Thoracic aorta (tissue), 2 donors: ENCODE results near the gene CDH2. TPM values are rescaled to one million over a fixed set of nuclear protein-coding genes. Genes with fewer than 3 reads are reported as not detected.

Experiments
- ATAC-seq: fragments of 150-250 bp; one replicate; pipeline ENCODE4 v1.8.0; 2017; ENCODE audit warnings: low read depth; ENCODE audit not compliant: insufficient number of reproducible peaks, low FRiP score
- DNase-seq: peaks from one replicate; pipeline ENCODE4 v3.0.0-alpha.2; 2020; ENCODE audit warnings: low spot score
- H3K27ac ChIP-seq, 2 donors: fragments of 200-600 bp; sonication (generic); 1 replicate in 1 of 2; 2 replicates in 1 of 2; pipeline ENCODE4 v1.5.1; 2016; ENCODE audit warnings: mild to moderate bottlenecking in 2 of 2, moderate library complexity in 2 of 2
- H3K27me3 ChIP-seq: fragments of 200-600 bp; sonication (generic); replicated peaks from 2 replicates; pipeline ENCODE4 v1.6.0; 2016; ENCODE audit warnings: mild to moderate bottlenecking; ENCODE audit not compliant: insufficient read depth
- H3K36me3 ChIP-seq: fragments of 200-600 bp; sonication (generic); one replicate; pipeline ENCODE4 v1.5.1; 2016
- H3K4me1 ChIP-seq, 2 donors: fragments of 200-600 bp; sonication (generic); 1 replicate in 1 of 2; 2 replicates in 1 of 2; pipeline versions ENCODE4 v1.5.1 to v1.6.0; 2016; ENCODE audit warnings: low read depth in 2 of 2, mild to moderate bottlenecking in 1 of 2; ENCODE audit not compliant: control insufficient read depth in 1 of 2
- H3K4me3 ChIP-seq: fragments of 200-600 bp; sonication (generic); 2 replicates; pipeline ENCODE4 v1.5.1; 2016; ENCODE audit warnings: mild to moderate bottlenecking
- H3K9me3 ChIP-seq: fragments of 200-600 bp; sonication (generic); 2 replicates; pipeline ENCODE4 v1.5.1; 2016
- total RNA-seq, 2 donors: library from RNA; depleted of rRNA; stranded (reverse); fragments of >200 nt; gene quantifications; one replicate each; pipeline versions ENCODE4 v1.1.0 to v1.2.3, GENCODE V29; 2016
- TF ChIP-seq, protein P1 (sequence below): fragments of 200-600 bp; sonication (generic); IDR thresholded peaks from one replicate; pipeline ENCODE4 v1.5.1; 2019; ENCODE audit warnings: antibody characterized with exemption

The CDH2 gene
- total RNA-seq, 2 donors from 2014 or later: 25.9 to 37.9 TPM

DNA sequence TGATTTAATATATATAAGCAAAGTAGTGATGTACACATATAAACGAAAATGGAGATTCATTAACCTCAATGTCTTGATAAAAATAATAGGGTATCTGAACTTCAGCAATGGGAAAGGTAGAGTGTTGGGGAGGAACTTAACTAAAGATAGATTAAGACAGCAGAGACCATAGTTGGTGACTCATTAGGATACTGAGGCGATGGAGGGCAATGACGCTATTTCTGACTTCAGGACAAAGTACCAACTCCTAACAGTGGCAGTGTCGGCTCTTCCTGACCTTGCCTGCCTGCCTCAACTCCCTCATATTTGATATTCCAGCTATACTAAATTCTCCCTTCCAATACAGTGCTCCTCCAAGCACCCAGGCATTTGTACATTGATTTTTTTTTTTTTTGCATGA, 98.6 kb downstream of the CDH2 start:
- no peaks in the 10 kb centered on the region for H3K9me3 ChIP-seq
- DNase-seq (no peak), ATAC-seq (no peak)
- H3K27ac ChIP-seq: no peak overlapping the region
- H3K4me3 ChIP-seq: no peak overlapping the region
- TF ChIP-seq, protein P1, sequence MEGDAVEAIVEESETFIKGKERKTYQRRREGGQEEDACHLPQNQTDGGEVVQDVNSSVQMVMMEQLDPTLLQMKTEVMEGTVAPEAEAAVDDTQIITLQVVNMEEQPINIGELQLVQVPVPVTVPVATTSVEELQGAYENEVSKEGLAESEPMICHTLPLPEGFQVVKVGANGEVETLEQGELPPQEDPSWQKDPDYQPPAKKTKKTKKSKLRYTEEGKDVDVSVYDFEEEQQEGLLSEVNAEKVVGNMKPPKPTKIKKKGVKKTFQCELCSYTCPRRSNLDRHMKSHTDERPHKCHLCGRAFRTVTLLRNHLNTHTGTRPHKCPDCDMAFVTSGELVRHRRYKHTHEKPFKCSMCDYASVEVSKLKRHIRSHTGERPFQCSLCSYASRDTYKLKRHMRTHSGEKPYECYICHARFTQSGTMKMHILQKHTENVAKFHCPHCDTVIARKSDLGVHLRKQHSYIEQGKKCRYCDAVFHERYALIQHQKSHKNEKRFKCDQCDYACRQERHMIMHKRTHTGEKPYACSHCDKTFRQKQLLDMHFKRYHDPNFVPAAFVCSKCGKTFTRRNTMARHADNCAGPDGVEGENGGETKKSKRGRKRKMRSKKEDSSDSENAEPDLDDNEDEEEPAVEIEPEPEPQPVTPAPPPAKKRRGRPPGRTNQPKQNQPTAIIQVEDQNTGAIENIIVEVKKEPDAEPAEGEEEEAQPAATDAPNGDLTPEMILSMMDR: no peak
- H3K4me1 ChIP-seq: no peaks in the 10 kb centered on the region
- H3K36me3 ChIP-seq: no peaks in the 10 kb centered on the region
- H3K27me3 ChIP-seq: no peaks in the 10 kb centered on the region

GRCh38 chr18:28075501-28075900, 101.4 kb downstream of the CDH2 start:
- Histone ChIP-seq H3K4me1 (no peaks in the 10 kb centered on the region), H3K27ac (no peak overlapping the region), H3K4me3 (no peak overlapping the region), H3K9me3 (no peaks in the 10 kb centered on the region), H3K27me3 (no peaks in the 10 kb centered on the region), H3K36me3 (no peaks in the 10 kb centered on the region)
- DNase-seq (no peak), ATAC-seq (no peak)
- TF ChIP-seq, protein P1: no peak

DNA sequence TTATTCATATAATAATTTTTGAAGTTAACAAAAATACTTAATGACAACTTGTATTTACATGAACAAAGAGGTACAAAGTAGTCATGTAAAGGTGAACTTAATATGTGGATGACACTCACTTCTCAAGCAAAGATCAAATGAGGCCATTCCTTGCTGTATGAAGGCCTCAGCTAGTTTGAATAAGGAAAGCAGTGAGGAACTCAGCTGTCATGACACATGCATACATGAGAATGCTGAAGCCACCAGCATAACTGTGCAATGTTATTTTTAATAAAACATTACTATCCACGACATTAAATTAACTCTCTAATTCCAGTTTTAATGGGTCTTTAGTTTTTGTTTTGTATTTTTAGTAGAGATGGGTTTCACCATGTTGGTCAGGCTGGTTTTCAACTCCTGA, 102.9 kb downstream of the CDH2 start:
- TF ChIP-seq, protein P1: no peak
- ATAC-seq: no peak
- H3K27me3 ChIP-seq: no peaks in the 10 kb centered on the region

GRCh38 chr18:28073658-28074057, 103.3 kb downstream of the CDH2 start:
- no peak overlapping the region for H3K27ac ChIP-seq
- H3K4me3 ChIP-seq: no peak overlapping the region
- DNase-seq: no peak
- H3K9me3 ChIP-seq: no peaks in the 10 kb centered on the region
- TF ChIP-seq, protein P1: no peak
- no peaks in the 10 kb centered on the region for H3K36me3 ChIP-seq
- ATAC-seq: no peak
- H3K4me1 ChIP-seq: no peaks in the 10 kb centered on the region
- no peaks in the 10 kb centered on the region for H3K27me3 ChIP-seq

More for the DNA sequence above, 102.9 kb downstream of the CDH2 start:
- Histone ChIP-seq H3K4me3 (no peak overlapping the region), H3K27ac (no peak overlapping the region), H3K4me1 (no peaks in the 10 kb centered on the region), H3K9me3 (no peaks in the 10 kb centered on the region), H3K36me3 (no peaks in the 10 kb centered on the region)
- DNase-seq: no peak

- no peak overlapping the region for H3K4me3 ChIP-seq
- H3K27me3 ChIP-seq: no peaks in the 10 kb centered on the region
- H3K4me1 ChIP-seq: no peaks in the 10 kb centered on the region
- H3K9me3 ChIP-seq: no peaks in the 10 kb centered on the region
- ATAC-seq (no peak), DNase-seq (no peak)
- TF ChIP-seq, protein P1: no peak
- H3K36me3 ChIP-seq: no peaks in the 10 kb centered on the region
- no peak overlapping the region for H3K27ac ChIP-seq
Observed at GRCh38 chr18:28071199-28071598, 105.7 kb downstream of the CDH2 start.
